ENCODE measurements around the gene FKBP5. TPM values are rescaled to one million over a fixed set of nuclear protein-coding genes. Genes with fewer than 3 reads are reported as not detected.

FKBP5 gene
- total and polyA plus RNA-seq, 2 experiments from 2014 or later, result 73.6 to 254 TPM

DNA sequence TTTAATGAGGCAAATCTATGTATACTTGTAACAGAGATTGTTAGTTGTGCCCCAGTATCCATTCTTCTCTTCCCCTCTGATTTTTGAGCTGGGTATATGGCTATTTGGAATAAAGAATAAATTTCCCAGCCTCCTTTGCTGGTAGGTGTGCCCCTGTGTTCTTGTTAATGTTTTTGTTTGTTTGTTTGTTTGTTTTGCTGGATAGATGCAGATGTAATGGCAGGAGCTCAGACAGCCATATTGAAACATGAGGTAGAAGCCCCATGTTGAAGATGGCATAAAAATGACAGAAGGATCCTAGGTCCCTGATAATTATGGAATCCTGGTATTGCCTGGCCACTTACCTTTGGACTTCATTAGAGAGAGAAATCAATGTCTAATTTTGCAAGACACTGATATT, 19.9 kb upstream of the FKBP5 start:
- Histone ChIP-seq H3K9me3 (ENCODE audit: low read depth) (no peaks in the 10 kb centered on the region), H4K20me1 (ENCODE audit: insufficient read depth, poor library complexity, severe bottlenecking) (no peaks in the 10 kb centered on the region), H3K79me2 (no peaks in the 10 kb centered on the region), H3K4me3 (no peak overlapping the region), H3K36me3 (replicated peaks; ENCODE audit: insufficient read depth, low read depth) (no peaks in the 10 kb centered on the region), H3K4me2 (no peak overlapping the region), H3K27me3 (no peaks in the 10 kb centered on the region), H3K9me2 (replicated peaks; ENCODE audit: insufficient read depth) (no peaks in the 10 kb centered on the region), H3K27ac (no peak overlapping the region), H2AFZ (no peak overlapping the region), H3K4me1 (ENCODE audit: insufficient read depth) (no peaks in the 10 kb centered on the region)
- no peak for DNase-seq (ENCODE audit: low spot score)
- TF ChIP-seq EZH2 (IDR thresholded peaks at IDR 0.05; ENCODE audit: borderline replicate concordance), result no peak

GRCh38 chr6:35707714-35708407, 19.1 kb upstream of the FKBP5 start:
- no peaks in the 10 kb centered on the region for H4K20me1 ChIP-seq (ENCODE audit: insufficient read depth, poor library complexity, severe bottlenecking)
- 70% methylated on average over 4 of the region's 4 CpGs for WGBS (ENCODE audit: low lambda C conversion rate, missing lambda C conversion rate)
- no peaks in the 10 kb centered on the region for H3K79me2 ChIP-seq
- no peak overlapping the region for H2AFZ ChIP-seq
- H3K9me3 ChIP-seq (ENCODE audit: low read depth), result no peaks in the 10 kb centered on the region
- no peaks in the 10 kb centered on the region for H3K4me1 ChIP-seq (ENCODE audit: insufficient read depth)
- H3K27me3 ChIP-seq, result no peaks in the 10 kb centered on the region
- TF ChIP-seq, protein P1, sequence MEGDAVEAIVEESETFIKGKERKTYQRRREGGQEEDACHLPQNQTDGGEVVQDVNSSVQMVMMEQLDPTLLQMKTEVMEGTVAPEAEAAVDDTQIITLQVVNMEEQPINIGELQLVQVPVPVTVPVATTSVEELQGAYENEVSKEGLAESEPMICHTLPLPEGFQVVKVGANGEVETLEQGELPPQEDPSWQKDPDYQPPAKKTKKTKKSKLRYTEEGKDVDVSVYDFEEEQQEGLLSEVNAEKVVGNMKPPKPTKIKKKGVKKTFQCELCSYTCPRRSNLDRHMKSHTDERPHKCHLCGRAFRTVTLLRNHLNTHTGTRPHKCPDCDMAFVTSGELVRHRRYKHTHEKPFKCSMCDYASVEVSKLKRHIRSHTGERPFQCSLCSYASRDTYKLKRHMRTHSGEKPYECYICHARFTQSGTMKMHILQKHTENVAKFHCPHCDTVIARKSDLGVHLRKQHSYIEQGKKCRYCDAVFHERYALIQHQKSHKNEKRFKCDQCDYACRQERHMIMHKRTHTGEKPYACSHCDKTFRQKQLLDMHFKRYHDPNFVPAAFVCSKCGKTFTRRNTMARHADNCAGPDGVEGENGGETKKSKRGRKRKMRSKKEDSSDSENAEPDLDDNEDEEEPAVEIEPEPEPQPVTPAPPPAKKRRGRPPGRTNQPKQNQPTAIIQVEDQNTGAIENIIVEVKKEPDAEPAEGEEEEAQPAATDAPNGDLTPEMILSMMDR (IDR thresholded peaks at IDR 0.05; ENCODE audit: poor library complexity), result no peak
- TF ChIP-seq EZH2 (IDR thresholded peaks at IDR 0.05; ENCODE audit: borderline replicate concordance), result no peak
- TF ChIP-seq EZH2phosphoT487 (IDR thresholded peaks at IDR 0.05; ENCODE audit: low read depth, severe bottlenecking, unreplicated experiment), result no peak
- no peak overlapping the region for H3K4me3 ChIP-seq
- peak overlapping the region; percentile 44 for H3K27ac ChIP-seq
- H3K9me2 ChIP-seq (replicated peaks; ENCODE audit: insufficient read depth), result no peaks in the 10 kb centered on the region
- no peaks in the 10 kb centered on the region for H3K36me3 ChIP-seq (replicated peaks; ENCODE audit: insufficient read depth, low read depth)
- no peak overlapping the region for H3K4me2 ChIP-seq
- no peak for DNase-seq (ENCODE audit: low spot score)

GRCh38 chr6:35706468-35706867, 17.8 kb upstream of the FKBP5 start:
- H3K4me1 ChIP-seq (ENCODE audit: insufficient read depth), result no peaks in the 10 kb centered on the region
- DNase-seq (ENCODE audit: low spot score), result no peak
- no peaks in the 10 kb centered on the region for H3K79me2 ChIP-seq
- no peak overlapping the region for H3K27ac ChIP-seq
- H3K9me2 ChIP-seq (replicated peaks; ENCODE audit: insufficient read depth), result no peaks in the 10 kb centered on the region
- H3K4me3 ChIP-seq, result no peak overlapping the region
- no peaks in the 10 kb centered on the region for H3K9me3 ChIP-seq (ENCODE audit: low read depth)
- 63% methylated on average over 3 of the region's 3 CpGs for WGBS (ENCODE audit: low lambda C conversion rate, missing lambda C conversion rate)
- H3K27me3 ChIP-seq, result no peaks in the 10 kb centered on the region
- TF ChIP-seq, protein P1 (IDR thresholded peaks at IDR 0.05; ENCODE audit: poor library complexity), result no peak
- TF ChIP-seq EZH2phosphoT487 (IDR thresholded peaks at IDR 0.05; ENCODE audit: low read depth, severe bottlenecking, unreplicated experiment) (no peak), EZH2 (IDR thresholded peaks at IDR 0.05; ENCODE audit: borderline replicate concordance) (no peak)
- H2AFZ ChIP-seq, result no peak overlapping the region
- no peak overlapping the region for H3K4me2 ChIP-seq
- H4K20me1 ChIP-seq (ENCODE audit: insufficient read depth, poor library complexity, severe bottlenecking), result no peaks in the 10 kb centered on the region
- H3K36me3 ChIP-seq (replicated peaks; ENCODE audit: insufficient read depth, low read depth), result no peaks in the 10 kb centered on the region

- no peaks in the 10 kb centered on the region for H4K20me1 ChIP-seq (ENCODE audit: insufficient read depth, poor library complexity, severe bottlenecking)
- H2AFZ ChIP-seq, result no peak overlapping the region
- H3K4me3 ChIP-seq, result no peak overlapping the region
- no peaks in the 10 kb centered on the region for H3K36me3 ChIP-seq (replicated peaks; ENCODE audit: insufficient read depth, low read depth)
- H3K4me1 ChIP-seq (ENCODE audit: insufficient read depth), result no peaks in the 10 kb centered on the region
- no peaks in the 10 kb centered on the region for H3K9me3 ChIP-seq (ENCODE audit: low read depth)
- no peak for DNase-seq (ENCODE audit: low spot score)
- H3K27ac ChIP-seq, result no peak overlapping the region
- no peaks in the 10 kb centered on the region for H3K27me3 ChIP-seq
- no peak overlapping the region for H3K4me2 ChIP-seq
- TF ChIP-seq EZH2phosphoT487 (IDR thresholded peaks at IDR 0.05; ENCODE audit: low read depth, severe bottlenecking, unreplicated experiment), result no peak
- TF ChIP-seq, protein P1 (IDR thresholded peaks at IDR 0.05; ENCODE audit: poor library complexity), result no peak
- no peak for TF ChIP-seq EZH2 (IDR thresholded peaks at IDR 0.05; ENCODE audit: borderline replicate concordance)
- no peaks in the 10 kb centered on the region for H3K9me2 ChIP-seq (replicated peaks; ENCODE audit: insufficient read depth)
- H3K79me2 ChIP-seq, result no peaks in the 10 kb centered on the region
These were observed 14.8 kb upstream of the FKBP5 start for GRCh38 chr6:35703554-35703953.
